Stimulated activated CD4-positive, alpha-beta T cell treated with anti-CD3 and anti-CD28 coated beads, Interleukin-1b, Interleukin-23, amount 100 ng/mL, for 4 hours (primary cell): ENCODE measurements around the gene DCPS.
"Not testable (repeated sequence)": the region's sequence is repeated elsewhere in the genome, so short reads cannot be mapped to it uniquely, and the experiment has no call there.

Experiments
- DNase-seq, 2 donors: peaks; one replicate each; pipeline ENCODE4 v3.0.0-alpha.2; 2020; ENCODE audit warnings: low read depth in 2 of 2

Gene DCPS

GRCh38 chr11:126345283-126345682 lies 41.4 kb downstream of the DCPS start:
- DNase-seq, result no peak

GRCh38 chr11:126345759-126346585 lies 42.1 kb downstream of the DCPS start:
- DNase-seq, result no peak

- DNase-seq, result no peak
Measured at GRCh38 chr11:126346586-126346940, 42.7 kb downstream of the DCPS start.

- not testable (repeated sequence) for DNase-seq
Measured at GRCh38 chr11:126346946-126347345, 43.1 kb downstream of the DCPS start.

GRCh38 chr11:126347751-126348668 lies 44.1 kb downstream of the DCPS start:
- no peak for DNase-seq

- DNase-seq, result no peak
Measured at GRCh38 chr11:126348806-126349582, 45.1 kb downstream of the DCPS start.

GRCh38 chr11:126350836-126351235 lies 47.0 kb downstream of the DCPS start:
- DNase-seq, result no peak

- DNase-seq, result no peak
Measured at GRCh38 chr11:126352163-126352562, 48.3 kb downstream of the DCPS start.

- no peak for DNase-seq
Measured at GRCh38 chr11:126352934-126353801, 49.3 kb downstream of the DCPS start.

- DNase-seq, result no peak
Measured at GRCh38 chr11:126354631-126355323, 50.9 kb downstream of the DCPS start.

- peak; percentile 55 to 73 for DNase-seq
Measured at GRCh38 chr11:126355324-126355925, 51.6 kb downstream of the DCPS start, which contains the start of gene ST3GAL4. TSS of gene ST3GAL4 (plus strand) at chr11:126355686. CDS start at chr11:126406156, 50,470 bp downstream.

GRCh38 chr11:126355926-126356897 lies 52.4 kb downstream of the DCPS start:
- DNase-seq, result no peak

- DNase-seq, result no peak
Measured at GRCh38 chr11:126357055-126357962, 53.4 kb downstream of the DCPS start.

- no peak for DNase-seq
Measured at GRCh38 chr11:126357969-126358762, 54.3 kb downstream of the DCPS start.

- no peak for DNase-seq
Measured at GRCh38 chr11:126358763-126359160, 54.9 kb downstream of the DCPS start.

GRCh38 chr11:126359431-126360048 lies 55.7 kb downstream of the DCPS start:
- no peak for DNase-seq
